ENCODE results near the gene UNC79. TPM values are rescaled to one million over a fixed set of nuclear protein-coding genes. Genes with fewer than 3 reads are reported as not detected.

UNC79 gene
- total RNA-seq, 1 experiment from 2014 or later = not detected

GRCh38 chr14:93719256-93719655, 288.5 kb downstream of the UNC79 start:
- Histone ChIP-seq H3K4me3 (no peak overlapping the region), H3K27me3 (no peaks in the 10 kb centered on the region), H3K36me3 (no peaks in the 10 kb centered on the region), H3K9me3 (no peaks in the 10 kb centered on the region)
- DNase-seq = no peak

- Histone ChIP-seq H3K4me3 (no peak overlapping the region), H3K36me3 (no peaks in the 10 kb centered on the region), H3K27me3 (no peaks in the 10 kb centered on the region), H3K9me3 (no peaks in the 10 kb centered on the region)
- DNase-seq = no peak
Observed at GRCh38 chr14:93720076-93720815, 289.5 kb downstream of the UNC79 start.

GRCh38 chr14:93720981-93721483, 290.3 kb downstream of the UNC79 start:
- Histone ChIP-seq H3K9me3 (no peaks in the 10 kb centered on the region), H3K4me3 (no peak overlapping the region), H3K36me3 (no peaks in the 10 kb centered on the region), H3K27me3 (no peaks in the 10 kb centered on the region)
- DNase-seq = no peak

- no peak for DNase-seq
- no peaks in the 10 kb centered on the region for H3K9me3 ChIP-seq
- H3K4me3 ChIP-seq = no peak overlapping the region
- no peaks in the 10 kb centered on the region for H3K36me3 ChIP-seq
- H3K27me3 ChIP-seq = no peaks in the 10 kb centered on the region
Observed at GRCh38 chr14:93723001-93723400, 292.3 kb downstream of the UNC79 start.

DNA sequence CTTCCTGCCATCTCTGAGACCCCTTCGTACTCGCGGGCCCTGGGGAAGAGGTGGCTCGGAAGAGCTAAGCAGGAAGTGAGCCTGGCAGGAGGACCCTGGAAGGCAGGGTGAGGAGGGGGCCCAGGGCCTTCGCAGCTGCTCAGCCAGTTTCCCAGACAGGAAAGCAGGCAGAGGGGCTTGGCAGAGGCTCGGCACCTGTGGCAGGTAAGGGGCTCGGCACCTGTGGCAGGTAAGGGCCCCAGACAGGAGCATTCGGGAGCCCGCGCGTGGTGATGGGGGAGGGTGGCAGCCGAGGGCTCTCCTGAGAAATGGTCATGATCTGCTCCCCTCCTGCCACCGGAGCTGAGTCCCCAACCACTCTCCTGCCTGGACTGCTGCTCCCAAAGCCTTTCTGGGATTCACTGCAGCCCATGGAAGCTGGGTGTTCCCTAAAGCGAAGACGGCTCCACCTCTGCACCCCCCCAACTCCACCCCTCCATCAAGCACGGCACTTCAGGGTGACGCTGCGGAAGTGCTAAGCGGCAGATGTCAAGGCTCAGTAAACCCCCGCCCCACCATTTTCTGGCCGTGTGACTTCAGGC, 294.4 kb downstream of the UNC79 start:
- DNase-seq = no peak
- Histone ChIP-seq H3K9me3 (no peaks in the 10 kb centered on the region), H3K36me3 (no peaks in the 10 kb centered on the region), H3K4me3 (no peak overlapping the region), H3K27me3 (no peaks in the 10 kb centered on the region)

- no peaks in the 10 kb centered on the region for H3K36me3 ChIP-seq
- H3K9me3 ChIP-seq = no peaks in the 10 kb centered on the region
- no peak for DNase-seq
- no peaks in the 10 kb centered on the region for H3K27me3 ChIP-seq
- no peak overlapping the region for H3K4me3 ChIP-seq
Observed at GRCh38 chr14:93725993-93726392, 295.3 kb downstream of the UNC79 start.

DNA sequence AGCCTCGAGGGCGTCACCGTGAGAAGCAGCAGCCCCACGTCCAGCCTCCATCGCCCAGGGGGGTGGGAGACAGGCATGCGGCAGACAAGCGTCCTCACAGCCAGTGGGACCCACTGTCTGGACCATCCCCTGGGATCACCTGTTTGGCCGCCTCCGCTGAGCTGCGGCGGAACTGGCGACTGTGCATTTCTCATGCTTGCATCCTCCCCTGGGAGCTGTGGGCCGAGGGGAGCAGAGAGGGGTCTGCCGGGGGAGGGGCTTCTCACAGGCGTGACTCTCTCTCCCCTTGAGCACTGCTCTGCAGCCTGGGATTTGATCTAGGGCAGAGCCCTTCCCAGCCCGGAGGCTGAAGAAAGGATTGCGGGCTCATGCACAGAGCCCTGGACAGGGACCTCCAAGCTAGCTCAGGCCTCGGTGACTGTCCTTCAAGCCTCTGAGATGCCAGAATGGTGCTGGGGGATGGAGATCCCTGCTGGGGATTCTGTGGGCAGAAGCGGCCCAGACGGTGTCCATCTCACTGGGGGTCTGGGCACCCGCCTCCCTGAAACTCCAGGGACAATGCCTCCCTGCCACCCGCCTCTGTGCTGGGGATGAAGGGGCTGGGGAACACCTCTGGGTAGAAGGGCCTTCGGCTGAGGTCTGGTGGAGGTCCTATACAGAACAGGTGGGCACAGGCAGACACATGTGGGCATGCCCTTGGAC, 296.5 kb downstream of the UNC79 start:
- no peaks in the 10 kb centered on the region for H3K36me3 ChIP-seq
- DNase-seq = no peak
- no peaks in the 10 kb centered on the region for H3K9me3 ChIP-seq
- no peaks in the 10 kb centered on the region for H3K27me3 ChIP-seq
- H3K4me3 ChIP-seq = no peak overlapping the region

GRCh38 chr14:93727917-93728650, 297.3 kb downstream of the UNC79 start:
- Histone ChIP-seq H3K36me3 (no peaks in the 10 kb centered on the region), H3K9me3 (no peaks in the 10 kb centered on the region)
- DNase-seq = no peak

GRCh38 chr14:93728651-93729016, 297.9 kb downstream of the UNC79 start:
- no peaks in the 10 kb centered on the region for H3K9me3 ChIP-seq
- no peak for DNase-seq
- no peak overlapping the region for H3K4me3 ChIP-seq
- no peaks in the 10 kb centered on the region for H3K36me3 ChIP-seq
- H3K27me3 ChIP-seq = no peaks in the 10 kb centered on the region

More at GRCh38 chr14:93727917-93728650, 297.3 kb downstream of the UNC79 start:
- Histone ChIP-seq H3K27me3 (no peaks in the 10 kb centered on the region), H3K4me3 (no peak overlapping the region)

DNA sequence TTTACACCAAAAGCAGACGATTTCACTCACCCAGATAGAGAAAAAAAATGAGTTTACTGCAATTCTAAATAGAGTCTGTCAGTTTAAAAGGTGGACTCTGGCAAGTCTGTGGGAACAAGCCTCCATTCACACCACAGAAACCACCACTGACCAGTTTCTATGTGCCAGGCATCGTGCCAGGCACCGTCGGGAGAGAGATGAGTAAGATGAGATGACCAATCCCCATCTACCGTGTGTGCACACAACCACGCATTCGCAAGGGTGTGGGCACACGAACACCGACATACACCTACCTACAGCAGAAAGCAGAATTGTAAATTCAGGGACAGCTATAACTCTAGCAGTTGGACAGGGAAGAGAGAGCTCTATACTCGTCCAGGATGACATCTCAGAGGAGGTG, 299.3 kb downstream of the UNC79 start:
- H3K4me3 ChIP-seq = no peak overlapping the region
- H3K36me3 ChIP-seq = no peaks in the 10 kb centered on the region
- DNase-seq = peak; percentile 19
- no peaks in the 10 kb centered on the region for H3K27me3 ChIP-seq
- H3K9me3 ChIP-seq = no peaks in the 10 kb centered on the region

DNA sequence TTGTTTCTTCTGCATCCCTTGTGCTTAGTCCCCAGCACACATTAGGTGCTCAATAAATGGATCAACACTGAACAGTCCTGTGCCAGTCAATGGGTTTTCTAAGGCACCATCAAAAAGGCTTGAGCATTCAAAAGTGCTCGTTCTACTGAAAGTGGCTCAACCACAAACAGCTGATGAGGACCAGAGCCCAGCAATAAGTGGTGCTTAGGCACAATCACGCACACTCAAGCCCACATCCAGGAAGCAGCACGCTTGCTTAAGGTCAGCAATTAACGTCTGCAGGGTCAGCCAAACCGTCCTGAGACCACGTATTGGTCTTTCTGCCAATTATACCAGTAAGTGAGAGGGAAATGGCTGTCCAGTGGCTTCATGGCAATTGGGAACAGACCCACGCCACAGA, 301.0 kb downstream of the UNC79 start:
- H3K4me3 ChIP-seq = no peak overlapping the region
- no peaks in the 10 kb centered on the region for H3K27me3 ChIP-seq
- no peak for DNase-seq

GRCh38 chr14:93732524-93732923, 301.8 kb downstream of the UNC79 start:
- H3K4me3 ChIP-seq = no peak overlapping the region
- H3K36me3 ChIP-seq = no peaks in the 10 kb centered on the region
- no peaks in the 10 kb centered on the region for H3K27me3 ChIP-seq
- DNase-seq = no peak
- H3K9me3 ChIP-seq = no peaks in the 10 kb centered on the region

More for the DNA sequence above, 301.0 kb downstream of the UNC79 start:
- H3K36me3 ChIP-seq = no peaks in the 10 kb centered on the region
- H3K9me3 ChIP-seq = no peaks in the 10 kb centered on the region

DNA sequence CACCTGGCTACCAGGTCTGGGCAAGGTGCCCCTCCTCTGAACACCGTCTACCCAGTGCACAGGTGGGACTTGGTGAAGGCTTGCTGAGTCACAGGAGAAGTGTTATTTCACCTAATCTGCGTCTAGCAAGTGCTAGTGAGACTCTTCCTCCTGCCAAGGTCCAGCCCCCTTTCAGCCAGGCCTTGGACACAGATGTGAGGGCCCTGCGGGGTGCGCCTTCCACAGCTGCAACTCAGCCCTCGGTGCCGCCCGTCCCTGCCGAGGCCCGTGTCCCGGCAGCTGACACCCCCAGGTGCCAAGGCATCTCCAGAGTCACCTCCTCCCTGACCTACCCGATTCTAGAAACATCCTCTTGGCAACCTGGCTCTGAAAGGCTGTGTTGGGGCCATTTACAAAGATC, 302.5 kb downstream of the UNC79 start:
- Histone ChIP-seq H3K27me3 (no peaks in the 10 kb centered on the region), H3K36me3 (no peaks in the 10 kb centered on the region), H3K4me3 (no peak overlapping the region), H3K9me3 (no peaks in the 10 kb centered on the region)
- DNase-seq = no peak

DNA sequence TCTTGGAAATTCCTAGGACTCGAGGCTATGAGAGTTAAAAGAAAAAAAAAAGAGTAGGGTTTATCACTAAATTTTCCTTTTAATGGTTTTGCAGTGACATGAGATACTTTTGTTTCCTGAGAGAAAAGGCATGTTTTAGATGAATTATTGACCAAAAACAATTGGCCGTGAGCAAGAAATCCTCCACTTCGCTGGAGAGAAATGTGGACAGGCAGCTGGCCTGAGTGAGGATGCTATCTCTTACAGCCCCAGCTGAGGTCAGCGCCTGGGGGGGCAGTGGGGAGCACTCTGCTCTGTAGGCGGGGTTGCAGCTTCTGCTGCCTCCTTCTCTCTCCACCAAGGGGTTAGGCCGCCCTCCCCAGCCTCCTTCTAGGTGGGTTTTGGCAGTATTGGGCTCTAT, 302.9 kb downstream of the UNC79 start:
- no peak for DNase-seq
- Histone ChIP-seq H3K9me3 (no peaks in the 10 kb centered on the region), H3K4me3 (no peak overlapping the region), H3K36me3 (no peaks in the 10 kb centered on the region), H3K27me3 (no peaks in the 10 kb centered on the region)

- DNase-seq = no peak
- H3K9me3 ChIP-seq = no peaks in the 10 kb centered on the region
- no peaks in the 10 kb centered on the region for H3K36me3 ChIP-seq
- H3K27me3 ChIP-seq = no peaks in the 10 kb centered on the region
- H3K4me3 ChIP-seq = no peak overlapping the region
Observed at GRCh38 chr14:93734086-93734822, 303.5 kb downstream of the UNC79 start.

GRCh38 chr14:93735206-93735605, 304.5 kb downstream of the UNC79 start:
- Histone ChIP-seq H3K9me3 (no peaks in the 10 kb centered on the region), H3K27me3 (no peaks in the 10 kb centered on the region), H3K36me3 (no peaks in the 10 kb centered on the region), H3K4me3 (no peak overlapping the region)
- DNase-seq = no peak

All from MG63 (cell line).